Activated B cell treated with CpG ODN at 0.5 μM for 24 hours (primary cell): ENCODE results near the gene DNMBP. TPM values are rescaled to one million over a fixed set of nuclear protein-coding genes. Genes with fewer than 3 reads are reported as not detected.

ENCODE experiments used
- ATAC-seq: fragments of 200-7000 bp; cut with Tn5 transposase; one replicate; pipeline ENCODE4 v1.10.0; 2021; ENCODE audit warnings: low read depth, mild to moderate bottlenecking, moderate library complexity
- CTCF ChIA-PET: fragments of 350-600 bp; sonication (Branson Sonifier 250); formaldehyde crosslinking; loops from one replicate; lab custom pipeline; 2021; ENCODE audit warnings: antibody characterized with exemption; lab: Charles Lee
- POLR2A ChIA-PET: fragments of 350-600 bp; sonication (Branson Sonifier 250); formaldehyde crosslinking; loops from one replicate; lab custom pipeline; 2021; ENCODE audit warnings: antibody characterized with exemption; lab: Charles Lee
- DNase-seq: peaks from one replicate; pipeline ENCODE4 v3.0.0; 2022
- H3K27ac Mint-ChIP-seq: one replicate; pipeline ENCODE4 v1.8.0; 2020; ENCODE audit warnings: mixed read lengths
- H3K27me3 Mint-ChIP-seq: one replicate; pipeline ENCODE4 v1.8.0; 2021; ENCODE audit warnings: mixed read lengths
- H3K36me3 Mint-ChIP-seq: one replicate; pipeline ENCODE4 v1.8.0; 2021; ENCODE audit warnings: low read depth, mixed read lengths
- H3K4me1 Mint-ChIP-seq: one replicate; pipeline ENCODE4 v1.8.0; 2021; ENCODE audit warnings: mixed read lengths
- H3K4me3 Mint-ChIP-seq: one replicate; pipeline ENCODE4 v1.8.0; 2020; ENCODE audit warnings: mild to moderate bottlenecking, mixed read lengths
- H3K9me3 Mint-ChIP-seq: one replicate; pipeline ENCODE4 v1.8.0; 2020; ENCODE audit warnings: mixed read lengths
- CTCF ChIP-seq: fragments of 200-600 bp; IDR thresholded peaks from one replicate; pipeline ENCODE4 v1.8.0; 2022; ENCODE audit warnings: antibody characterized with exemption, mild to moderate bottlenecking
- intact Hi-C: fragments of 100-400 bp; cut with micrococcal nuclease; formaldehyde crosslinking; loops from one replicate; pipeline ENCODE4 v1.15.1; 2024
- total RNA-seq: library from RNA; stranded (reverse); gene quantifications from 2 replicates; pipeline ENCODE4 v1.2.3, GENCODE V29; 2022

DNMBP gene
- total RNA-seq, 1 donor from 2014 or later, result 13.1 TPM

GRCh38 chr10:99924451-99925255 lies 85.1 kb downstream of the DNMBP start:
- no peak overlapping the region for H3K4me3 Mint-ChIP-seq
- CTCF ChIA-PET, result interaction anchor here (1.1 to 1.5 kb wide), 2 partner anchors 85 to 121 kb away, joined by 3 to 4 read pairs; partner anchors contain the start of gene DNMBP
- no peaks in the 10 kb centered on the region for H3K27me3 Mint-ChIP-seq
- H3K9me3 Mint-ChIP-seq, result no peaks in the 10 kb centered on the region
- ATAC-seq, result no peak
- intact Hi-C loops, result no loop called here
- H3K4me1 Mint-ChIP-seq, result peaks cover 7% of the 10 kb centered on the region
- peaks cover 18% of the 10 kb centered on the region for H3K36me3 Mint-ChIP-seq
- POLR2A ChIA-PET, result no interaction called here
- no peak for TF ChIP-seq CTCF
- H3K27ac Mint-ChIP-seq, result no peak overlapping the region
- DNase-seq, result no peak

- Mint-ChIP-seq H3K27me3 (no peaks in the 10 kb centered on the region), H3K4me3 (no peak overlapping the region), H3K27ac (no peak overlapping the region), H3K4me1 (no peaks in the 10 kb centered on the region), H3K36me3 (peaks cover 16% of the 10 kb centered on the region), H3K9me3 (no peaks in the 10 kb centered on the region)
- ChIA-PET POLR2A (no interaction called here), CTCF (no interaction called here)
- ATAC-seq, result no peak
- intact Hi-C loops, result no loop called here
- no peak for DNase-seq
- no peak for TF ChIP-seq CTCF
Measured at GRCh38 chr10:99921948-99922347, 87.8 kb downstream of the DNMBP start.

GRCh38 chr10:99920901-99921300 lies 88.8 kb downstream of the DNMBP start:
- ChIA-PET CTCF (no interaction called here), POLR2A (interaction anchor here (0.7 kb wide), 1 partner anchor 41 kb away, joined by 6 read pairs; no protein-coding TSS in a partner anchor)
- intact Hi-C loops, result no loop called here
- TF ChIP-seq CTCF, result no peak
- ATAC-seq, result no peak
- no peaks in the 10 kb centered on the region for H3K4me1 Mint-ChIP-seq
- no peak for DNase-seq
- H3K4me3 Mint-ChIP-seq, result no peak overlapping the region
- no peak overlapping the region for H3K27ac Mint-ChIP-seq
- H3K27me3 Mint-ChIP-seq, result no peaks in the 10 kb centered on the region
- H3K36me3 Mint-ChIP-seq, result peaks cover 16% of the 10 kb centered on the region
- H3K9me3 Mint-ChIP-seq, result no peaks in the 10 kb centered on the region

- no peak for TF ChIP-seq CTCF
- ChIA-PET POLR2A (no interaction called here), CTCF (no interaction called here)
- DNase-seq (no peak), ATAC-seq (no peak)
- Mint-ChIP-seq H3K9me3 (no peaks in the 10 kb centered on the region), H3K4me3 (no peak overlapping the region), H3K4me1 (no peaks in the 10 kb centered on the region), H3K27me3 (no peaks in the 10 kb centered on the region), H3K36me3 (peaks cover 16% of the 10 kb centered on the region), H3K27ac (no peak overlapping the region)
- intact Hi-C loops, result no loop called here
Measured at GRCh38 chr10:99920486-99920885, 89.3 kb downstream of the DNMBP start.

GRCh38 chr10:99917963-99918825 lies 91.6 kb downstream of the DNMBP start:
- Mint-ChIP-seq H3K36me3 (peaks cover 15% of the 10 kb centered on the region), H3K27me3 (no peaks in the 10 kb centered on the region), H3K4me1 (no peaks in the 10 kb centered on the region), H3K4me3 (no peak overlapping the region), H3K9me3 (no peaks in the 10 kb centered on the region), H3K27ac (no peak overlapping the region)
- ATAC-seq, result no peak
- no peak for DNase-seq
- no peak for TF ChIP-seq CTCF
- CTCF ChIA-PET, result no interaction called here
- intact Hi-C loops, result no loop called here
- POLR2A ChIA-PET, result no interaction called here
